NB4 (cell line): Measurements from ENCODE around the gene TNIP2.
A peak's percentile ranks its signal among the peaks of the same experiment; 100 is the strongest.

Experiments used
- DNase-seq: peaks from one replicate; pipeline ENCODE4 v3.0.0; 2010; ENCODE audit warnings: low read depth
- H3K4me3 ChIP-seq: one replicate; pipeline ENCODE4 v1.5.1; 2011; ENCODE audit warnings: mild to moderate bottlenecking, low read depth, low read length, moderate library complexity
- MYC ChIP-seq: IDR thresholded peaks from 2 replicates; pipeline ENCODE4 v1.6.1; 2011; ENCODE audit warnings: low read depth, low read length
- POLR2A ChIP-seq: IDR thresholded peaks from 2 replicates; pipeline ENCODE4 v1.6.1; 2011; ENCODE audit warnings: mild to moderate bottlenecking; ENCODE audit not compliant: insufficient read length; ENCODE audit errors: extremely low read depth
- TF ChIP-seq, protein P1 (sequence below): IDR thresholded peaks from 2 replicates; pipeline ENCODE4 v1.6.1; 2011; ENCODE audit warnings: low read depth, low read length
- TF ChIP-seq, protein P2 (sequence below): IDR thresholded peaks from one replicate; pipeline ENCODE4 v1.5.1; 2012; ENCODE audit warnings: low read depth, low read length

TNIP2 gene

DNA sequence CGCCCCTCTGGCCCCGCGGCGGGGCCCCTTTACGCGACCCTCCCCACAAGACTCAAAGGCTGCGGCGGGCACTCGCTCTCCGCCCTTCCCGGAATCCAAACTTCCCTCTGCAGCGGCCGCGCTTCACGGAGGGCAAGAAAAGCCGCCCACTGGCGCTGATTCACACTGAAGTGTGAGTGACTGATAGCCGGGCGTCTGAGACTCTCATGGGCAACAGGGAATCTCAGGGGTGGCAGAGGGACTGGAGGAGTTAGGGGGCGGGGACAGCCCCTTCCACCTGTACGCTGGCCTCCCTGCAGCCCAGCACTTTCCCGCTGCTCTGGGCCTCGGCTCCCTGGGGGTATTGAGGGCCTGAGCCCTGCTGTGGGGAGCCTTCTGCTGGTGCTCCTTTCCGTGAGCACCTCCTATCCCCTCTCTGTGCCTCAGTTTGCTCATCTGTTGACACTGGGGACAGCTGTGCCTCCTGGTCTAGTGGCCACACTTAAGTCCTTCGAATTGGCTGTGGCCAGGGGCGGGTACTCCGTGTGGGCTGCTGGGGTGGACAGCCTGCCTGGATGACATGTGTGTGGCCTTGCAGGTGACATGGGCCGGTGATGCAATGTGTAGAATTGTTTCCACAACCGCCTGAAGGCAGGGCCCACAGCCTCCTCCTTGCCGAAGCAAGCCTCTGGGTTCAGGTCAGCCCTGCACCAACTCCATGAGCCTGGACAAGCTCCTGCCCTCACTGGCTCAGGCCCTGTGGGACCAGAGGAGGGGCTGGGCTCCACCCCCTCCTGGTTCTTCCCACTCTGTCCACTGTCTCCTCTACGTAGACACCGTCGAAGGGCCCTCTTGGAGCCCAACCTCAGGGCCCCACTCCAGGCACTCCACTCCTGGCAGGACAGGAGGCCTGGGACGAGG is 37.7 kb upstream of the TNIP2 start:
- peak; percentile 64 for DNase-seq
- TF ChIP-seq POLR2A = no peak
- TF ChIP-seq MYC = peak; percentile 55; the same call in 1 of the 2 replicates
- TF ChIP-seq, protein P1, sequence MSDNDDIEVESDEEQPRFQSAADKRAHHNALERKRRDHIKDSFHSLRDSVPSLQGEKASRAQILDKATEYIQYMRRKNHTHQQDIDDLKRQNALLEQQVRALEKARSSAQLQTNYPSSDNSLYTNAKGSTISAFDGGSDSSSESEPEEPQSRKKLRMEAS = peak; percentile 69
- TF ChIP-seq, protein P2, sequence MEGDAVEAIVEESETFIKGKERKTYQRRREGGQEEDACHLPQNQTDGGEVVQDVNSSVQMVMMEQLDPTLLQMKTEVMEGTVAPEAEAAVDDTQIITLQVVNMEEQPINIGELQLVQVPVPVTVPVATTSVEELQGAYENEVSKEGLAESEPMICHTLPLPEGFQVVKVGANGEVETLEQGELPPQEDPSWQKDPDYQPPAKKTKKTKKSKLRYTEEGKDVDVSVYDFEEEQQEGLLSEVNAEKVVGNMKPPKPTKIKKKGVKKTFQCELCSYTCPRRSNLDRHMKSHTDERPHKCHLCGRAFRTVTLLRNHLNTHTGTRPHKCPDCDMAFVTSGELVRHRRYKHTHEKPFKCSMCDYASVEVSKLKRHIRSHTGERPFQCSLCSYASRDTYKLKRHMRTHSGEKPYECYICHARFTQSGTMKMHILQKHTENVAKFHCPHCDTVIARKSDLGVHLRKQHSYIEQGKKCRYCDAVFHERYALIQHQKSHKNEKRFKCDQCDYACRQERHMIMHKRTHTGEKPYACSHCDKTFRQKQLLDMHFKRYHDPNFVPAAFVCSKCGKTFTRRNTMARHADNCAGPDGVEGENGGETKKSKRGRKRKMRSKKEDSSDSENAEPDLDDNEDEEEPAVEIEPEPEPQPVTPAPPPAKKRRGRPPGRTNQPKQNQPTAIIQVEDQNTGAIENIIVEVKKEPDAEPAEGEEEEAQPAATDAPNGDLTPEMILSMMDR = no peak
- H3K4me3 ChIP-seq = peak overlapping the region; percentile 44

DNA sequence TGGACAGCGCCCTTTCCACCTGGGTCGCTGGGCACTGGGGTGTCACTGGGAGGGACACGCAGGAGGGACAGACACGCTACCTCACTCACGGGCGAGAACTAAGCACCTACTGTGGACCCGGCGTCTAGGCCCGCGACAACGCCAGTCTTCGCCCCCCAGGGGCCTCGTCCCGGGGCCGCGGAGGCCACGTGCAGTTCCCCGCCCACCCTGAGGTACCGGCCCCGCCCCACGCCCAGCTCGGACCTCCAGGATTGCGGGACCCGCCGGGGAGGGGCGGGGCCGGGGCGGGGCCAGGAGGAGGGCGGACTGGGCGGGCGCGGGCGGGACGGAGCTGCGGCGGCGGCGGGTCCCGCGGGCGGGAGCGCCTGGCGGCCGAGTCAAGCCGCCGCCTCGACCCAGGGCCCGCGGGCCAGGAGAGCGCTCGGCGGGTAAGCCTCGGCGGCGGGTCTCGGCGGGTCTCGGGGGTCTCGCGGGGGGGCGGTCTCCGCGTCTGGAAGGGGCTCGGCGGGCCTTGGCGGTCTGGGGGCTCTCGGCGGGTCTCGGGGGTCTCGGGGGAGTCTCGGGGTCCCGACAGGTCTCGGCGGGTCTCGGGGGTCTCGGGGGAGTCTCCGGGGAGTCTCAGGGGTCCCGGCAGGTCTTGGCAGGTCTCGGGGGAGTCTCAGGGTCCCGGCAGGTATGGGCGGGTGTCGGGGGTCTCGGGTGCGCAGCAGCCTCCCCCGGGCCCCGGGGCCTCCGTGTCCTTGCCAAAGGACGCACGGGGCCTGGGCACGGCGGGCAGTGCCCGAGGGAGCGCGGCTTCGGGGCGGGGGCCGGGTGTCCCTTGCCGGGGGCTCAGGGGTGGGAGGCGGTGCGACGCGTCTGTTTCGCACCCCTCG is 36.8 kb upstream of the TNIP2 start, which contains the start of gene SH3BP2:
SH3BP2 (plus strand) TSS at position 375 of the 875 bp plus-strand sequence. CDS start 27,533 bp downstream, outside the sequence.
- H3K4me3 ChIP-seq = peak within 1 kb of the TSS; percentile 44
- peak; percentile 82 for DNase-seq
- TF ChIP-seq, protein P1 = peak; percentile 69
- TF ChIP-seq, protein P2 = no peak
- TF ChIP-seq POLR2A = peak; percentile 17
- TF ChIP-seq MYC = no peak; the same call in 1 of the 2 replicates

DNA sequence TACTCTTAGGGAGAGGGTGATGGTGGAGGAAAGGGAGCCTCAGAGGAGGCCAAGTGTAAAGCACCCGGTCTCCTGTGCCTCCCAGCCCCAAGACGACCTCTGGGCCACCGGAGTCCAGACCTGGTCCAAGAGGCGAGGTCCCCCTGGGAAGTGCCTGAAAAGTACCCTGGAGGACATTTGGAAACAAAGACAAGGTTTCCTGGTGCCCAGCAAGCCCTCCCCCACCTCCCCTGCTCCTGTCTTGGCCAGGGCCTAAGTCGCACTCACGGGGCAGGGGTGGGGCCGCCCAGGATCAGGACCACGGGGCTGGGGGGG is 36.2 kb upstream of the TNIP2 start:
- no peak for DNase-seq
- H3K4me3 ChIP-seq = no peak overlapping the region

DNA sequence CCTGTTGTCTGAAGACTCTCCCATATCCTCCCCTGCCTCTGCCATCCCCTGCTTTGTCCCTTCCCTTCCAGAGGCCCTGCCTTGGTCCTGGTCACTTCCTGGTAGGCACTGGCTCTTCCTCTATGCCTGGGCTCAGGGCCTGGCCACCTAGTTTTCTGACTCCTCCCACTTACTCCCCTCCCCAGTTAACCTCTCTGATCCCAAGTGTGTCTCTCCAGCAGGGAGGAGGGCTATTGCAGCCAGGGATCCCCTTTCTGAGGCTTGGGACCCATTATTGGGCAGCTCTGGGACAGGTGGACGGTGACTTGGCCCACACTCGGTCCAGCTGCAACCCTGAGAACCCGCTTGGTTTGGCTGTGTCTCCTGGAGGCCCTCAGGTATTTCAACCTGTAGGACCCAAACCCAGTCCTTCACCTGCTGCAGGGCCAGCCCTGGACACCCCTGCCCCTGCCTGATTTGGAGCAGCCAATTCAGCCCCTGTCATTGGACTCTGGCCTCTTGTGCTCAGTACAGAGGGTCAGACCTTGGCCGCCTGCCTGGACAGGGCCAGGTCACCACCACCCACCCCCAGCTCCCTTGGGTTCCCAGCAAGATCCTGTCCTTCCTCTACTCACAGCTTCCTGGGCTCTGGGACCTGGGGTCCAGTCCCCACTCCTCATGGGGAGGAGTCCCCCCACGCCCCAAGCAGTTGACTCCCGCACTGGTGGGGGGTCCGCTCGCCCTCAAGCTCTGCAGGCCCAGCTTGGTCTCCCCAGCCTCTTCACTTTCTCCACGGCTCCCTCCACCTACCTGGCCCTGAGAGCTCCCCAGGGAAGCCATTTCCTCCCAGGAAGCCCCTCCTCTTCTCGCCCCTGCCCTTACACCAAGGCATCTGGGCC is 35.6 kb upstream of the TNIP2 start:
- TF ChIP-seq MYC = no peak
- TF ChIP-seq, protein P2 = no peak
- no peak for TF ChIP-seq POLR2A
- TF ChIP-seq, protein P1 = no peak
- no peak overlapping the region for H3K4me3 ChIP-seq
- peak; percentile 55 for DNase-seq

More for the DNA sequence above, 36.2 kb upstream of the TNIP2 start:
- TF ChIP-seq POLR2A (no peak), MYC (no peak)
- TF ChIP-seq, protein P2 = no peak
- TF ChIP-seq, protein P1 = no peak
